NT2/D1 (cell line): Measurements from ENCODE around the gene RNF13.

ENCODE experiments used
- YY1 ChIP-seq: IDR thresholded peaks from 2 replicates; pipeline ENCODE4 v1.6.1; 2011; ENCODE audit not compliant: insufficient read length, insufficient read depth
- ZNF274 ChIP-seq: IDR thresholded peaks from 2 replicates; pipeline ENCODE4 v1.6.1; 2011; ENCODE audit warnings: mild to moderate bottlenecking, low read depth, low read length

GRCh38 chr3:149977386-149977785 is 164.4 kb downstream of the RNF13 start:
- TF ChIP-seq YY1, result no peak
- no peak for TF ChIP-seq ZNF274
